Gastroesophageal sphincter (tissue), 3 donors: ENCODE results near the gene DLGAP4.

Experiments used
- POLR2A ChIP-seq, 2 donors: fragments of 450-650 bp; IDR thresholded peaks; one replicate each; pipeline ENCODE4 v1.6.1; 2017; ENCODE audit warnings: antibody characterized with exemption in 2 of 2, mild to moderate bottlenecking in 2 of 2, moderate library complexity in 1 of 2
- TF ChIP-seq, protein P1 (sequence below), 4 experiments: fragments of 200-600 bp in 2 of 4; fragments of 450-650 bp in 2 of 4; sonication (generic) in 1 of 4; IDR thresholded peaks; one replicate each; pipeline ENCODE4 v1.5.1; 2017 to 2019; ENCODE audit warnings: antibody characterized with exemption in 4 of 4, mild to moderate bottlenecking in 2 of 4, moderate library complexity in 2 of 4

GRCh38 chr20:36572701-36573102 is 266.6 kb downstream of the DLGAP4 start:
- TF ChIP-seq, protein P1, sequence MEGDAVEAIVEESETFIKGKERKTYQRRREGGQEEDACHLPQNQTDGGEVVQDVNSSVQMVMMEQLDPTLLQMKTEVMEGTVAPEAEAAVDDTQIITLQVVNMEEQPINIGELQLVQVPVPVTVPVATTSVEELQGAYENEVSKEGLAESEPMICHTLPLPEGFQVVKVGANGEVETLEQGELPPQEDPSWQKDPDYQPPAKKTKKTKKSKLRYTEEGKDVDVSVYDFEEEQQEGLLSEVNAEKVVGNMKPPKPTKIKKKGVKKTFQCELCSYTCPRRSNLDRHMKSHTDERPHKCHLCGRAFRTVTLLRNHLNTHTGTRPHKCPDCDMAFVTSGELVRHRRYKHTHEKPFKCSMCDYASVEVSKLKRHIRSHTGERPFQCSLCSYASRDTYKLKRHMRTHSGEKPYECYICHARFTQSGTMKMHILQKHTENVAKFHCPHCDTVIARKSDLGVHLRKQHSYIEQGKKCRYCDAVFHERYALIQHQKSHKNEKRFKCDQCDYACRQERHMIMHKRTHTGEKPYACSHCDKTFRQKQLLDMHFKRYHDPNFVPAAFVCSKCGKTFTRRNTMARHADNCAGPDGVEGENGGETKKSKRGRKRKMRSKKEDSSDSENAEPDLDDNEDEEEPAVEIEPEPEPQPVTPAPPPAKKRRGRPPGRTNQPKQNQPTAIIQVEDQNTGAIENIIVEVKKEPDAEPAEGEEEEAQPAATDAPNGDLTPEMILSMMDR (IDR thresholded peaks at IDR 0.05), result no peak
- TF ChIP-seq POLR2A (IDR thresholded peaks at IDR 0.05), result no peak
